Amniotic stem cell (primary cell): ENCODE data around the gene PGAP1.
"Not testable (repeated sequence)": the region's sequence is repeated elsewhere in the genome, so short reads cannot be mapped to it uniquely, and the experiment has no call there.

ENCODE experiments used
- DNase-seq: peaks from one replicate; lab custom pipeline; 2025; lab: John Stamatoyannopoulos, UW

The PGAP1 gene

GRCh38 chr2:196951973-196952372 lies 25.5 kb upstream of the PGAP1 start:
- DNase-seq, result no peak

GRCh38 chr2:196949116-196949515 lies 22.6 kb upstream of the PGAP1 start:
- no peak for DNase-seq

GRCh38 chr2:196944570-196944969 lies 18.1 kb upstream of the PGAP1 start:
- DNase-seq, result no peak

- DNase-seq, result no peak
Observed at GRCh38 chr2:196941398-196942078, 15.0 kb upstream of the PGAP1 start.

- peak; percentile 15 for DNase-seq
Observed at GRCh38 chr2:196939371-196939770, 12.9 kb upstream of the PGAP1 start.

- DNase-seq, result no peak
Observed at GRCh38 chr2:196935432-196935831, 8.9 kb upstream of the PGAP1 start.

- DNase-seq, result no peak
Observed at GRCh38 chr2:196934672-196935071, 8.2 kb upstream of the PGAP1 start.

- DNase-seq, result no peak
Observed at GRCh38 chr2:196931555-196931954, 5.0 kb upstream of the PGAP1 start.

- DNase-seq, result peak; percentile 10
Observed at GRCh38 chr2:196927376-196928225, 1.1 kb upstream of the PGAP1 start.

- peak; percentile 11 for DNase-seq
Observed at GRCh38 chr2:196925768-196926561, 542 bp downstream of the PGAP1 start.

GRCh38 chr2:196925051-196925767 lies 1.3 kb downstream of the PGAP1 start:
- no peak for DNase-seq

- DNase-seq, result no peak
Observed at GRCh38 chr2:196924051-196924450, 2.5 kb downstream of the PGAP1 start.

- no peak for DNase-seq
Observed at GRCh38 chr2:196918927-196919326, 7.6 kb downstream of the PGAP1 start.

- DNase-seq, result no peak
Observed at GRCh38 chr2:196917802-196918201, 8.7 kb downstream of the PGAP1 start.

- DNase-seq, result no peak
Observed at GRCh38 chr2:196915507-196916189, 10.9 kb downstream of the PGAP1 start.

- DNase-seq, result no peak
Observed at GRCh38 chr2:196914867-196915460, 11.5 kb downstream of the PGAP1 start.

GRCh38 chr2:196913691-196914090 lies 12.8 kb downstream of the PGAP1 start:
- no peak for DNase-seq

- DNase-seq, result not testable (repeated sequence)
Observed at GRCh38 chr2:196905365-196905764, 21.1 kb downstream of the PGAP1 start.

- DNase-seq, result no peak
Observed at GRCh38 chr2:196902828-196903227, 23.7 kb downstream of the PGAP1 start.

GRCh38 chr2:196900843-196901242 lies 25.7 kb downstream of the PGAP1 start:
- no peak for DNase-seq

- no peak for DNase-seq
Observed at GRCh38 chr2:196899976-196900375, 26.5 kb downstream of the PGAP1 start.
